Loucy (cell line): Measurements from ENCODE around the gene TBC1D22A.
"Not testable (repeated sequence)": the region's sequence is repeated elsewhere in the genome, so short reads cannot be mapped to it uniquely, and the experiment has no call there.

ENCODE experiments used
- H2AFZ ChIP-seq: fragments of 200-600 bp; sonication (generic); 2 replicates; pipeline ENCODE4 v1.6.0; 2016; ENCODE audit warnings: antibody characterized with exemption, mild to moderate bottlenecking, low read length, moderate library complexity
- H3F3A ChIP-seq: fragments of 200-600 bp; 2 replicates; pipeline ENCODE4 v1.6.0; 2016; ENCODE audit warnings: antibody characterized with exemption, low read depth, mild to moderate bottlenecking
- H3K27me3 ChIP-seq: fragments of 200-600 bp; sonication (generic); 2 replicates; pipeline ENCODE4 v1.6.1; 2014; ENCODE audit warnings: low read length, mild to moderate bottlenecking; ENCODE audit not compliant: insufficient read depth, poor library complexity, severe bottlenecking
- H3K36me3 ChIP-seq: fragments of 200-600 bp; sonication (generic); 2 replicates; pipeline ENCODE4 v1.6.1; 2016; ENCODE audit warnings: low read length; ENCODE audit not compliant: insufficient read depth
- H3K4me1 ChIP-seq: fragments of 200-600 bp; sonication (generic); 2 replicates; pipeline ENCODE4 v1.5.1; 2014; ENCODE audit warnings: low read length, mild to moderate bottlenecking; ENCODE audit not compliant: insufficient read depth, poor library complexity, severe bottlenecking
- H3K4me2 ChIP-seq: fragments of 200-600 bp; sonication (generic); 2 replicates; pipeline ENCODE4 v1.6.0; 2014; ENCODE audit warnings: antibody characterized with exemption, low read length, low read depth, mild to moderate bottlenecking; ENCODE audit not compliant: poor library complexity, severe bottlenecking
- H3K4me3 ChIP-seq: fragments of 200-600 bp; sonication (generic); 2 replicates; pipeline ENCODE4 v1.5.1; 2014; ENCODE audit warnings: low read length, mild to moderate bottlenecking, mixed read lengths; ENCODE audit not compliant: poor library complexity, severe bottlenecking
- H3K79me2 ChIP-seq: fragments of 200-600 bp; sonication (generic); 2 replicates; pipeline ENCODE4 v1.6.1; 2014; ENCODE audit warnings: low read length; ENCODE audit not compliant: insufficient read depth
- H3K9ac ChIP-seq: fragments of 200-600 bp; sonication (generic); 2 replicates; pipeline ENCODE4 v1.6.0; 2014; ENCODE audit warnings: mild to moderate bottlenecking, low read depth, low read length, moderate library complexity; ENCODE audit not compliant: poor library complexity, severe bottlenecking
- H3K9me2 ChIP-seq: fragments of 200-600 bp; sonication (generic); replicated peaks from 2 replicates; pipeline ENCODE4 v1.6.1; 2016; ENCODE audit warnings: low read depth, low read length, mixed read lengths
- H3K9me3 ChIP-seq: fragments of 200-600 bp; sonication (generic); 2 replicates; pipeline ENCODE4 v1.6.1; 2014; ENCODE audit warnings: mild to moderate bottlenecking, antibody characterized with exemption, low read length, low read depth; ENCODE audit not compliant: insufficient read depth
- H4K20me1 ChIP-seq: fragments of 200-600 bp; sonication (generic); 2 replicates; pipeline ENCODE4 v1.6.0; 2014; ENCODE audit warnings: antibody characterized with exemption, low read length, mild to moderate bottlenecking; ENCODE audit not compliant: insufficient read depth, poor library complexity, severe bottlenecking
- CTCF ChIP-seq: fragments of 200-600 bp; sonication (generic); conservative IDR thresholded peaks from 2 replicates; pipeline ENCODE4 v1.5.1; 2014; ENCODE audit warnings: mild to moderate bottlenecking, antibody characterized with exemption, low read length
- EZH2phosphoT487 ChIP-seq: fragments of 200-600 bp; IDR thresholded peaks from 2 replicates; pipeline ENCODE4 v1.6.1; 2018; ENCODE audit warnings: antibody characterized with exemption, mild to moderate bottlenecking, moderate library complexity, borderline replicate concordance

The TBC1D22A gene

DNA sequence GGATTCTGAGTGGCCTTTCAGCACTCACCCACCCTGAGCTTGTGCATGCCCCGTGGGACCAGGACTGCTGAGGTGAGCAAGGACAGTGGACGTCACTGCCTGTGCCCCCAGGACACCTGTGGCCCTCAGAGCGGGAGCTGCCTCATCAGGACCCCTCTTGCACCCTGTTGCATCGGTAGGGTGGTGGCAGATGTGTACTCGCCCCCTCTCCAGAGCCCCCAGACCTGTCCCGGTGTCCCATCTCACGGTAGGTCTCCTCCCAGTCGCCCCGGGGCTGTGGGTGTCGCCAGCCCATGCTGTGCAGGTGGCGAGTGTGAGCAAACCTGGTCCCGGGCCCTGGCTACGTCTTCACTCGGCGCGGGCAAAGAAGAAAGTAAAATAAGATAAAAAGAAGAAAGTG is 374.2 kb downstream of the TBC1D22A start:
- no peaks in the 10 kb centered on the region for H3K9me3 ChIP-seq
- H4K20me1 ChIP-seq = no peaks in the 10 kb centered on the region
- peaks cover 10% of the 10 kb centered on the region for H3K4me1 ChIP-seq
- H2AFZ ChIP-seq = no peak overlapping the region
- H3K4me3 ChIP-seq = no peak overlapping the region
- H3K79me2 ChIP-seq = 0 out of 2 replicates have a peak, but pooled peaks cover 2% of the 10 kb centered on the region
- no peak for TF ChIP-seq EZH2phosphoT487
- TF ChIP-seq CTCF = no peak
- no peak overlapping the region for H3K4me2 ChIP-seq
- no peaks in the 10 kb centered on the region; the same call in 1 of the 2 replicates for H3K36me3 ChIP-seq
- H3K9me2 ChIP-seq = no peaks in the 10 kb centered on the region
- H3K27me3 ChIP-seq = no peaks in the 10 kb centered on the region
- no peaks in the 10 kb centered on the region for H3F3A ChIP-seq
- H3K9ac ChIP-seq = no peak overlapping the region

DNA sequence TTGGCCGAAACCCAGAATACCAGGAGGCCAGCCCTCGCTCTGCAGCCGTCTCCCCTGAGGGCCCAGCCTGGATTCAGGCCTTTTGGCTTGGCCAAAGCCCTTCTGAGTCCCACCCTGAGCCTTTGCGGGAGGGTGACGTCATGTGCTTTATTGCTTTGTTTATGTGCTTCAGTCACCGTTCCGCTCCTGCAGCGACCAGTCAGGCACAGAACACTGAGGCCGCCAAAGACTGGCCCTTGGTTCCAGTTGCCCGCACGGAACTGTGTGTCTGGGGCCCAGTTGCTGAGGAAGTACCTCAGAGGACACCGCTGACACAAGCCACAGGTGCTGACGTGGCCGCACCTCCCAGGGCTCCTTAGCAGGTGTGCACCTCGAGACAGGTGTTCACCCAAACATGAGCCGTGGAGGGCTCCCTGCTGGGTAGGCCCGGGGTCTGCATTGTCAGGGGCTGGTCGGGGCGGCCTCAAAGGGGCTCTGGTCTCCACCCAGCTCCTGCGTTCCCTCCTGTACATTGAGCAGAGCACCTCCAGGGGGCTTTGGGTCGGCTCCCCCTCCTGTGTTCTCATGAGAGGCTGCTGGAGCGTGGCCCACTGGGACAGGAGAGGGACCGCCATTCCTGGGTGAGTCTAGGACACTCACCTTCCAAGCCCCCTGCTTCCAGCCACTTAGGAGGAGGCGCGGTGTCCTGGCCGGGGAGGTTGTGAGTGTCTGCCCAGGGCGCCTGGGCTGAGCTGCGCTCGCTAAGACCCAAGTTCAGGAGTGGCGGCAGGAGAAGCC is 376.8 kb downstream of the TBC1D22A start:
- no peak overlapping the region for H3K4me2 ChIP-seq
- no peaks in the 10 kb centered on the region for H3K27me3 ChIP-seq
- H2AFZ ChIP-seq = no peak overlapping the region
- H3K9ac ChIP-seq = no peak overlapping the region
- no peaks in the 10 kb centered on the region; the same call in 1 of the 2 replicates for H3K36me3 ChIP-seq
- H3F3A ChIP-seq = no peaks in the 10 kb centered on the region
- H3K9me3 ChIP-seq = no peaks in the 10 kb centered on the region
- no peaks in the 10 kb centered on the region for H4K20me1 ChIP-seq
- no peaks in the 10 kb centered on the region for H3K9me2 ChIP-seq
- no peak overlapping the region for H3K4me3 ChIP-seq
- 0 out of 2 replicates have a peak, but pooled peaks cover 2% of the 10 kb centered on the region for H3K79me2 ChIP-seq
- no peaks in the 10 kb centered on the region for H3K4me1 ChIP-seq
- TF ChIP-seq EZH2phosphoT487 (no peak), CTCF (no peak)

- Histone ChIP-seq H3K9me3 (no peaks in the 10 kb centered on the region), H3K27me3 (no peaks in the 10 kb centered on the region), H4K20me1 (no peaks in the 10 kb centered on the region), H3K4me1 (no peaks in the 10 kb centered on the region), H3K36me3 (no peaks in the 10 kb centered on the region; the same call in 1 of the 2 replicates), H3F3A (no peaks in the 10 kb centered on the region), H3K4me3 (no peak overlapping the region), H3K9ac (no peak overlapping the region), H3K4me2 (no peak overlapping the region), H3K79me2 (0 out of 2 replicates have a peak, but pooled peaks cover 2% of the 10 kb centered on the region), H2AFZ (no peak overlapping the region), H3K9me2 (no peaks in the 10 kb centered on the region)
- TF ChIP-seq EZH2phosphoT487 = no peak
- TF ChIP-seq CTCF = no peak
Observed at GRCh38 chr22:47139790-47140119, 377.3 kb downstream of the TBC1D22A start.

DNA sequence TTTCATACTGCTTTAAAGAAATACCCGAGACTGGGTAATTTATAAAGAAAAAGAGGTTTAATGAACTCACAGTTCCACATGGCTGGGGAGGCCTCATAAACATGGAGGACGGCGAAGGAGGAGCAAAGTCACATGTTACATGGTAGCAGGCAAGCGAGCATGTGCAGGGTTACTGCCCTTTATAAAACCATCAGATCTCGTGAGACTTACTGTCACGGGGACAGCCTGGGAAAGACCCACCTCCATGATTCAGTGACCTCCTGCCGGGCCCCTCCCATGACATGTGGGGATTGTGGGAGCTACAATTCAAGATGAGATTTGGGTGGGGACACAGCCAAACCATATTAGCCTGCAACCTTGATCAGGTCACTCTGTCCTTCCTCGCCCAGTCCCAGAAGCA is 378.5 kb downstream of the TBC1D22A start:
- H3K9me2 ChIP-seq, H3F3A ChIP-seq, H2AFZ ChIP-seq, H3K9ac ChIP-seq, H3K4me3 ChIP-seq, H3K9me3 ChIP-seq, H3K36me3 ChIP-seq, H4K20me1 ChIP-seq, H3K79me2 ChIP-seq, H3K4me2 ChIP-seq, H3K27me3 ChIP-seq, H3K4me1 ChIP-seq: not testable (repeated sequence)
